Mesenchymal stem cell (in vitro differentiated cells and primary cell): ENCODE measurements around the gene EHD1.

Source experiments
- DNase-seq: peaks from one replicate; pipeline ENCODE4 v3.0.0-alpha.2; 2013
- H2AFZ ChIP-seq: one replicate; pipeline ENCODE4 v1.6.1; 2013; ENCODE audit warnings: low read depth, mild to moderate bottlenecking, control low read depth, inconsistent platforms, low read length, moderate library complexity
- H2AK5ac ChIP-seq: 2 replicates; pipeline ENCODE4 v1.6.1; 2013; ENCODE audit warnings: low read length, moderate library complexity, mild to moderate bottlenecking, inconsistent platforms; ENCODE audit not compliant: severe bottlenecking
- H2BK120ac ChIP-seq: one replicate; pipeline ENCODE4 v1.6.1; 2013; ENCODE audit warnings: low read depth, mild to moderate bottlenecking, inconsistent platforms, low read length, moderate library complexity
- H2BK12ac ChIP-seq, 2 experiments: one replicate each; pipeline ENCODE4 v1.6.1; 2013; ENCODE audit warnings: inconsistent platforms in 2 of 2, low read length in 2 of 2, mild to moderate bottlenecking in 2 of 2, moderate library complexity in 2 of 2, control low read depth in 1 of 2
- H2BK15ac ChIP-seq: one replicate; pipeline ENCODE4 v1.6.1; 2013; ENCODE audit warnings: mild to moderate bottlenecking, low read depth, inconsistent platforms; ENCODE audit not compliant: poor library complexity, severe bottlenecking
- H2BK5ac ChIP-seq: 2 replicates; pipeline ENCODE4 v1.6.1; 2013; ENCODE audit warnings: low read depth, mild to moderate bottlenecking, low read length, control low read depth, inconsistent platforms; ENCODE audit not compliant: poor library complexity, severe bottlenecking
- H3K14ac ChIP-seq, 2 experiments: one replicate each; pipeline ENCODE4 v1.6.1; 2013; ENCODE audit warnings: inconsistent platforms in 2 of 2, low read length in 2 of 2, control low read depth in 1 of 2, mild to moderate bottlenecking in 1 of 2, moderate library complexity in 1 of 2
- H3K18ac ChIP-seq, 2 experiments: one replicate each; pipeline ENCODE4 v1.6.1; 2013; ENCODE audit warnings: inconsistent platforms in 2 of 2, low read length in 2 of 2, control low read depth in 1 of 2, low read depth in 1 of 2, mild to moderate bottlenecking in 1 of 2
- H3K23ac ChIP-seq, 2 experiments: one replicate each; pipeline ENCODE4 v1.6.1; 2013; ENCODE audit warnings: inconsistent platforms in 2 of 2, low read length in 2 of 2, mild to moderate bottlenecking in 2 of 2, moderate library complexity in 2 of 2, control low read depth in 1 of 2
- H3K27ac ChIP-seq: 2 replicates; pipeline ENCODE4 v1.5.1; 2013; ENCODE audit warnings: mild to moderate bottlenecking, moderate library complexity, low read length, control low read depth, inconsistent platforms; ENCODE audit not compliant: poor library complexity, severe bottlenecking
- H3K27me3 ChIP-seq, 2 experiments: 2 replicates each; pipeline versions ENCODE4 v1.6.1 to v1.7.0; 2013; ENCODE audit warnings: low read length in 2 of 2, mild to moderate bottlenecking in 2 of 2, moderate library complexity in 2 of 2, control low read depth in 1 of 2, inconsistent platforms in 1 of 2; ENCODE audit not compliant: control insufficient read depth in 1 of 2, insufficient read depth in 1 of 2
- H3K36me3 ChIP-seq, 2 experiments: 2 replicates each; pipeline versions ENCODE4 v1.6.1 to v1.7.0; 2013; ENCODE audit warnings: low read length in 2 of 2, control low read depth in 1 of 2, inconsistent platforms in 1 of 2, low read depth in 1 of 2, mild to moderate bottlenecking in 1 of 2; ENCODE audit not compliant: insufficient read depth in 2 of 2, control insufficient read depth in 1 of 2
- H3K4ac ChIP-seq, 2 experiments: one replicate each; pipeline ENCODE4 v1.6.1; 2013; ENCODE audit warnings: inconsistent platforms in 2 of 2, low read length in 2 of 2, mild to moderate bottlenecking in 2 of 2, moderate library complexity in 2 of 2, control low read depth in 1 of 2, low read depth in 1 of 2
- H3K4me1 ChIP-seq: 2 replicates; pipeline ENCODE4 v1.6.1; 2013; ENCODE audit warnings: low read depth, low read length, control low read depth; ENCODE audit not compliant: control insufficient read depth, insufficient read depth
- H3K4me2 ChIP-seq: 2 replicates; pipeline ENCODE4 v1.6.1; 2013; ENCODE audit warnings: low read length, mild to moderate bottlenecking, inconsistent platforms; ENCODE audit not compliant: poor library complexity, severe bottlenecking
- H3K4me3 ChIP-seq, 2 experiments: 2 replicates each; pipeline versions ENCODE4 v1.5.1 to v1.7.0; 2013; ENCODE audit warnings: low read length in 2 of 2, mild to moderate bottlenecking in 2 of 2, control low read depth in 1 of 2, low read depth in 1 of 2; ENCODE audit not compliant: insufficient read depth in 1 of 2
- H3K79me1 ChIP-seq: replicated peaks from 2 replicates; pipeline ENCODE4 v1.6.1; 2013; ENCODE audit warnings: mild to moderate bottlenecking, control low read depth, low read length, inconsistent platforms; ENCODE audit not compliant: poor library complexity, severe bottlenecking
- H3K9ac ChIP-seq: 2 replicates; pipeline ENCODE4 v1.7.0; 2013; ENCODE audit warnings: mild to moderate bottlenecking, low read length, moderate library complexity
- H3K9me3 ChIP-seq: 2 replicates; pipeline ENCODE4 v1.7.0; 2013; ENCODE audit warnings: mild to moderate bottlenecking, low read length; ENCODE audit not compliant: control insufficient read depth
- H4K8ac ChIP-seq: one replicate; pipeline ENCODE4 v1.6.1; 2013; ENCODE audit warnings: inconsistent platforms, mild to moderate bottlenecking, low read length, moderate library complexity
- H4K91ac ChIP-seq: one replicate; pipeline ENCODE4 v1.6.1; 2013; ENCODE audit warnings: mild to moderate bottlenecking, low read length, inconsistent platforms
- WGBS: methylation state at CpG from one replicate; pipeline ENCODE4 v1.1.7; 2013; ENCODE audit warnings: mixed read lengths; 5-methylcytosine and 5-hydroxymethylcytosine counted together

Gene EHD1

DNA sequence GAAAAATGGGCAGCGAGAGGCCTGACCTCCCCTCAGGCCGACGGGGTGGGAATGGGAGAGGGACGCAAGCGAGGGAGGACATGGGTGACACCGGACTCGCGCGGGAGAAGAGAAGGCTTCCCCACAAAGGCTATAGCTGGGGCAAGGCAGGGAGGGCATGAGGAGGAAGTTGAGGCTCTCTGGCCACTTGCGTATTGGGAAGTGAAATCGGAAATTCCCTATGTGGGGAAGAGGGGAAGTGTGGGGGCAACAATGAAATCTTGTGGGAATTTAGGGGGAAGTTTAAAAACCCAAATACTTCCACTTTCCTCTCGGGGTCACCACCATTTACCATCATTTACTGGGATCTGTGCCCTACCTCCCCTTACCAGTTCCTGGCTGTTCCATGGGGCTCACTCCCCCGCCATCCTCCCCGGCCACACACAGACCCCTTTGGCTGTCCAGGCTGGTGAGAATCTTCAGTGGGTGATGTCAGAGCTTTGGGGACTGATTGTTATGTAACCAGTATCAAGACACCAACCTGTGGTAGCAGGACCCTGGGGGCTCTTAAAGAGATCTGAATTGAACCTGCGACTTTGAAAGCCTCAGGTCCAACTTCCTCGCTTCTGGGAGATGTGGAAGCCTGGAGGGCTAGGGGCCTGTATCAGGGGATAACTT lies 951 bp upstream of the EHD1 start:
- peak; percentile 47 for DNase-seq
- peak overlapping the region in 1 of 2 experiments; percentile 29 for H3K23ac ChIP-seq
- peak overlapping the region; percentile 64 for H4K91ac ChIP-seq
- peak overlapping the region in 1 of 2 experiments; percentile 80 for H3K14ac ChIP-seq
- peak overlapping the region; percentile 52 for H2BK15ac ChIP-seq
- peak overlapping the region; percentile 72 to 93 for H3K18ac ChIP-seq
- H3K9ac ChIP-seq: peak overlapping the region; percentile 91
- peak overlapping the region; percentile 64 for H3K4me2 ChIP-seq
- peak overlapping the region; percentile 7 for H3K27ac ChIP-seq
- H2AK5ac ChIP-seq: peak overlapping the region; percentile 50
- peak overlapping the region; percentile 5 to 69 for H2BK12ac ChIP-seq
- WGBS: 30% methylated on average over 14 of the region's 16 CpGs
- peak overlapping the region; percentile 63 for H2AFZ ChIP-seq
- H3K9me3 ChIP-seq: no peaks in the 10 kb centered on the region
- H3K4me1 ChIP-seq: peaks cover 26% of the 10 kb centered on the region
- H3K27me3 ChIP-seq: no peaks in the 10 kb centered on the region
- H2BK5ac ChIP-seq: no peak overlapping the region
- peak overlapping the region; percentile 27 to 68 for H3K4ac ChIP-seq
- H2BK120ac ChIP-seq: peak overlapping the region; percentile 80
- H3K79me1 ChIP-seq: peaks cover 3% of the 10 kb centered on the region
- H4K8ac ChIP-seq: peak overlapping the region; percentile 45
- H3K36me3 ChIP-seq: peaks cover 7 to 10% of the 10 kb centered on the region in 2 experiments
- H3K4me3 ChIP-seq: peak overlapping the region; percentile 78 to 88

DNA sequence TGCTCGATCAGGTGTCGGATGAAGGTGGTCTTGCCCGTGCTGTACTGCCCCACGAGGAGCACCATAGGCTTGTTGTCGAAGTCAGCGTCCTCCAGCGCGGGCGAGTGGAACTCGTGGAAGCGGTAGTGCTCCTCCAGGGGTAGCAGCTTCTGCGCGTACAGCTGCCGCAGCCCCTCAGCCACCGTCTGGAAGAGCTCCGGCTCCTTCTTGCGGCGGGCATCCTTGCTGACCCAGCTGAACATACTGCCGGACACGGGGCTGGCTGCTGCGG lies 263 bp downstream of the EHD1 start:
- no peaks in the 10 kb centered on the region for H3K9me3 ChIP-seq
- H2AFZ ChIP-seq: no peak overlapping the region
- H3K4me3 ChIP-seq: peak overlapping the region; percentile 80 to 100
- DNase-seq: no peak
- H3K14ac ChIP-seq: peak overlapping the region in 1 of 2 experiments; percentile 99
- H4K8ac ChIP-seq: no peak overlapping the region
- H2BK120ac ChIP-seq: no peak overlapping the region
- peak overlapping the region; percentile 41 for H3K4me2 ChIP-seq
- H2BK12ac ChIP-seq: peak overlapping the region in 1 of 2 experiments; percentile 95
- no peak overlapping the region for H2AK5ac ChIP-seq
- peak overlapping the region; percentile 9 to 88 for H3K18ac ChIP-seq
- H3K4me1 ChIP-seq: peaks cover 31% of the 10 kb centered on the region
- H2BK5ac ChIP-seq: no peak overlapping the region
- no peaks in the 10 kb centered on the region for H3K27me3 ChIP-seq
- peak overlapping the region; percentile 73 for H2BK15ac ChIP-seq
- H3K36me3 ChIP-seq: peaks cover 13 to 17% of the 10 kb centered on the region in 2 experiments
- peak overlapping the region in 1 of 2 experiments; percentile 96 for H3K23ac ChIP-seq
- H3K27ac ChIP-seq: peak overlapping the region; percentile 38
- peak overlapping the region; percentile 89 for H4K91ac ChIP-seq
- peaks cover 3% of the 10 kb centered on the region for H3K79me1 ChIP-seq
- whole genome bisulfite sequencing: 0% methylated on average over 21 of the region's 21 CpGs
- peak overlapping the region; percentile 92 for H3K9ac ChIP-seq
- peak overlapping the region in 1 of 2 experiments; percentile 95 for H3K4ac ChIP-seq

DNA sequence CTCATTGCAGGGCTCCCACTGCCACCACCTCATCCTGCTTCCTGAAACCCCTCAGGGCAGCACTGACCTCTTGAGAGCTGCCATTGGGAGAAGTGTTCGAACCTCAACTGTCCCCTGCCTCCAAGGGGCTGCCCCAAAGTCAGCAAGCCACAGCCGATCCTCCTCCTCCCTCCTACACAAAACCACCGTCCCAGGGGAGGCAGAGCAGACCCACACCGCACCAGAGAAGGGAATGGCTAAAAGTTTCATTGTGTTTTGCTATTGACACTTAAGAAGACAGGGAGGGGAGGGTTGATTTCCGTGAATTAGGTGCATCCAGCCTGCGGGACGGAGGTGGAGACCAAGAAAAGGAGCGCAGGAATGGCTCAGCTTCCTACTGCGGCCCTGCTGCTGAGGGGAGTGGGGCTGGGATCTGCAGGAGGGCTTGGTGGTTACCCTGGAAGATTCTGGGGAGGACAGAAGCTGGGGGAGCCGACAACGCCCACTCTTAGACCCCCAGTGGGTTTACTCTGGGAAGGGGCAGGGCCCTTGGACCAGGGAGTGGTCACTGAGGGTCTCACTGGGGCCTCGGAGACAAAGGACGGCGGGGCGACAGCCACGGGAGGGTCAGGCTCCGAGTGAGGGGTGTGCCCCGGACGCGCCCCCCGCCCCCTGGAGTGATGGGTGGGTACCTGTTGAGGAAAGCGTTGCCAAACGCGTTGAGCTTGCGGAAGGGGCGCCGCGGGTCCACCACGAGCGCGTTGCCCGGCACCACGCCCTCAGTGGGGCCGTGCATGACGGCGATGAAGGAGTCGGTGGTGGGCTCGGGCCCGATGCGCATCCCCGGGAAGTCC lies 815 bp downstream of the EHD1 start:
- DNase-seq: no peak
- Histone ChIP-seq H3K36me3 (peaks cover 19 to 22% of the 10 kb centered on the region in 2 experiments), H3K27me3 (no peaks in the 10 kb centered on the region), H3K79me1 (peaks cover 3% of the 10 kb centered on the region), H3K18ac (peak overlapping the region; percentile 9 to 88), H3K9me3 (no peaks in the 10 kb centered on the region), H2AK5ac (no peak overlapping the region), H3K4ac (peak overlapping the region; percentile 36 to 95), H2AFZ (no peak overlapping the region), H3K14ac (peak overlapping the region in 1 of 2 experiments; percentile 99), H3K27ac (peak overlapping the region; percentile 71), H2BK5ac (no peak overlapping the region), H3K4me2 (peak overlapping the region; percentile 85), H3K4me1 (peaks cover 37% of the 10 kb centered on the region), H3K9ac (peak overlapping the region; percentile 92), H2BK15ac (no peak overlapping the region), H4K8ac (peak overlapping the region; percentile 45), H3K4me3 (peak overlapping the region; percentile 80 to 100), H3K23ac (peak overlapping the region in 1 of 2 experiments; percentile 96), H2BK120ac (no peak overlapping the region), H2BK12ac (peak overlapping the region; percentile 31 to 95), H4K91ac (peak overlapping the region; percentile 89)
- 1% methylated on average over 38 of the region's 41 CpGs for WGBS

DNA sequence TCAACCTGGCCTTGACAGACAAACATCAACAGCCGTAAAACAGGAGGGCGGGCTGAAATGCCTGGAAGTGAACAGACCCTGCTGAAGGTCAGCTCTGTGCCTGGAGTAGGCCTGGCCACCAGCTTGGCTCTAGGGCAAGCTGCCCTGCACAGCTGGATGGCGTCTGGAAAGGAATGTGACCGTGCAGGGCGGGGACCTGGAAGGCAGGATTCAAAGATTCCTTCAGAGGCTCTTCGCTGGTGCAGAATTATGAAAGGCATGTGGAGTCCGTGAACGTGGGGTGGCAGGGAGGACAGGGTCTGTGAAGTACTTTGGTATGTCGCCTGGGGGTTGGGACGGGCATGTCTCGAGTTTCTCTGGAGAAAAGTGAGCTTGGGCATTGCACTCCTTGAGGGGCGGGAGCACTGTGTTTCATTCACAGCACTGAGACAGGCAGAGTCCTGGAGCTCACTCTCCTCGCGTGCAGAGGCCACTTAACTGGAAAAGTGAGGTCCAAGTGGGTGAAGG lies 1.5 kb downstream of the EHD1 start:
- H3K79me1 ChIP-seq: peaks cover 3% of the 10 kb centered on the region
- 8% methylated on average over 14 of the region's 14 CpGs for WGBS

More for the DNA sequence above, 1.5 kb downstream of the EHD1 start:
- peak overlapping the region; percentile 85 for H3K4me2 ChIP-seq
- H3K4ac ChIP-seq: no peak overlapping the region
- H3K23ac ChIP-seq: no peak overlapping the region
- peak overlapping the region; percentile 92 for H3K9ac ChIP-seq
- DNase-seq: peak; percentile 68
- no peak overlapping the region for H2BK120ac ChIP-seq
- peaks cover 24 to 26% of the 10 kb centered on the region in 2 experiments for H3K36me3 ChIP-seq
- H3K18ac ChIP-seq: peak overlapping the region; percentile 9 to 13
- peaks cover 39% of the 10 kb centered on the region for H3K4me1 ChIP-seq
- H3K27me3 ChIP-seq: no peaks in the 10 kb centered on the region
- H2BK12ac ChIP-seq: no peak overlapping the region
- no peak overlapping the region for H2BK5ac ChIP-seq
- H2AK5ac ChIP-seq: no peak overlapping the region
- H3K14ac ChIP-seq: peak overlapping the region in 1 of 2 experiments; percentile 72
- no peaks in the 10 kb centered on the region for H3K9me3 ChIP-seq
- peak overlapping the region; percentile 71 for H3K27ac ChIP-seq
- no peak overlapping the region for H2AFZ ChIP-seq
- H4K91ac ChIP-seq: no peak overlapping the region
- H3K4me3 ChIP-seq: peak overlapping the region; percentile 80 to 100
- H4K8ac ChIP-seq: peak overlapping the region; percentile 7
- no peak overlapping the region for H2BK15ac ChIP-seq
